Central memory CD8-positive, alpha-beta T cell (primary cell): Measurements from ENCODE around the gene ABHD18.
"Not testable (repeated sequence)": the region's sequence is repeated elsewhere in the genome, so short reads cannot be mapped to it uniquely, and the experiment has no call there.

ENCODE experiments used
- ATAC-seq: fragments of 150-1000 bp; cut with Tn5 transposase; replicated peaks from 2 replicates; pipeline ENCODE4 v1.10.0; 2022; ENCODE audit warnings: mild to moderate bottlenecking, moderate FRiP score, moderate number of reproducible peaks; ENCODE audit not compliant: poor library complexity, severe bottlenecking; ENCODE audit errors: extremely low read depth
- DNase-seq, 2 donors: peaks; one replicate each; pipeline ENCODE4 v3.0.0; 2021; ENCODE audit warnings: low spot score in 2 of 2
- H3K27ac Mint-ChIP-seq: one replicate; pipeline ENCODE4 v1.8.0; 2022; ENCODE audit warnings: low read depth, mild to moderate bottlenecking, moderate library complexity, mixed read lengths
- H3K27me3 Mint-ChIP-seq: one replicate; pipeline ENCODE4 v1.8.0; 2022; ENCODE audit warnings: mixed read lengths
- H3K36me3 Mint-ChIP-seq: one replicate; pipeline ENCODE4 v1.8.0; 2022; ENCODE audit warnings: mild to moderate bottlenecking, moderate library complexity, mixed read lengths; ENCODE audit not compliant: insufficient read depth
- H3K4me1 Mint-ChIP-seq: one replicate; pipeline ENCODE4 v1.8.0; 2022; ENCODE audit warnings: mixed read lengths
- H3K4me3 Mint-ChIP-seq: one replicate; pipeline ENCODE4 v1.8.0; 2022; ENCODE audit warnings: mild to moderate bottlenecking, moderate library complexity, mixed read lengths
- H3K9me3 Mint-ChIP-seq: one replicate; pipeline ENCODE4 v1.8.0; 2022; ENCODE audit warnings: mixed read lengths

Gene ABHD18

GRCh38 chr4:127965062-127965802 lies at the start of gene ABHD18, which contains the start of gene MFSD8:
Gene ABHD18, plus strand, starts transcription at chr4:127965406. Its CDS starts 17,550 bp downstream, at chr4:127982956.
Gene MFSD8, minus strand, starts transcription at chr4:127965173. Its CDS starts 40 bp downstream, at chr4:127965133.
- peaks cover 27% of the 10 kb centered on the region for H3K36me3 Mint-ChIP-seq
- ATAC-seq (peak; percentile 86), DNase-seq (peak; percentile 96 to 98)
- no peaks in the 10 kb centered on the region for H3K9me3 Mint-ChIP-seq
- no peaks in the 10 kb centered on the region for H3K27me3 Mint-ChIP-seq
- peak within 1 kb of the TSS; percentile 90 for H3K4me3 Mint-ChIP-seq
- peaks cover 39% of the 10 kb centered on the region for H3K4me1 Mint-ChIP-seq
- H3K27ac Mint-ChIP-seq, result peak within 1 kb of the TSS; percentile 92

- Mint-ChIP-seq H3K4me3 (no peak overlapping the region), H3K9me3 (no peaks in the 10 kb centered on the region), H3K27ac (no peak overlapping the region), H3K36me3 (peaks cover 18% of the 10 kb centered on the region), H3K4me1 (no peaks in the 10 kb centered on the region), H3K27me3 (no peaks in the 10 kb centered on the region)
- ATAC-seq (no peak), DNase-seq (no peak)
Measured at GRCh38 chr4:127916512-127916911, 48.7 kb upstream of the ABHD18 start.

- DNase-seq, result no peak
- ATAC-seq, result no peak
- Mint-ChIP-seq H3K4me1 (no peaks in the 10 kb centered on the region), H3K9me3 (no peaks in the 10 kb centered on the region), H3K27me3 (no peaks in the 10 kb centered on the region), H3K27ac (no peak overlapping the region), H3K4me3 (no peak overlapping the region), H3K36me3 (peaks cover 18% of the 10 kb centered on the region)
Measured at GRCh38 chr4:127917151-127917550, 48.1 kb upstream of the ABHD18 start.

- ATAC-seq, result no peak
- no peak for DNase-seq
- Mint-ChIP-seq H3K27ac (no peak overlapping the region), H3K4me3 (no peak overlapping the region), H3K36me3 (peaks cover 27% of the 10 kb centered on the region), H3K4me1 (peaks cover 6% of the 10 kb centered on the region), H3K9me3 (no peaks in the 10 kb centered on the region), H3K27me3 (no peaks in the 10 kb centered on the region)
Measured at GRCh38 chr4:127920521-127920920, 44.7 kb upstream of the ABHD18 start.

- Mint-ChIP-seq H3K36me3 (peaks cover 34% of the 10 kb centered on the region), H3K27ac (no peak overlapping the region), H3K9me3 (no peaks in the 10 kb centered on the region), H3K27me3 (no peaks in the 10 kb centered on the region), H3K4me1 (peaks cover 6% of the 10 kb centered on the region), H3K4me3 (no peak overlapping the region)
- DNase-seq (no peak), ATAC-seq (no peak)
Measured at GRCh38 chr4:127922226-127922625, 43.0 kb upstream of the ABHD18 start.

- DNase-seq, H3K27ac Mint-ChIP-seq, H3K4me3 Mint-ChIP-seq, H3K4me1 Mint-ChIP-seq, ATAC-seq, H3K27me3 Mint-ChIP-seq, H3K9me3 Mint-ChIP-seq: not testable (repeated sequence)
- peaks cover 35% of the 10 kb centered on the region for H3K36me3 Mint-ChIP-seq
Measured at GRCh38 chr4:127925720-127926119, 39.5 kb upstream of the ABHD18 start.

- Mint-ChIP-seq H3K4me3 (no peak overlapping the region), H3K36me3 (peaks cover 28% of the 10 kb centered on the region), H3K27ac (no peak overlapping the region), H3K9me3 (no peaks in the 10 kb centered on the region), H3K27me3 (no peaks in the 10 kb centered on the region), H3K4me1 (no peaks in the 10 kb centered on the region)
- DNase-seq (no peak), ATAC-seq (no peak)
Measured at GRCh38 chr4:127930175-127930574, 35.0 kb upstream of the ABHD18 start.

GRCh38 chr4:127931836-127932235 lies 33.4 kb upstream of the ABHD18 start:
- not testable (repeated sequence) for H3K27me3 Mint-ChIP-seq, ATAC-seq, DNase-seq, H3K4me3 Mint-ChIP-seq, H3K4me1 Mint-ChIP-seq, H3K9me3 Mint-ChIP-seq, H3K27ac Mint-ChIP-seq
- peaks cover 20% of the 10 kb centered on the region for H3K36me3 Mint-ChIP-seq

- ATAC-seq (no peak), DNase-seq (no peak)
- H3K36me3 Mint-ChIP-seq, result peaks cover 15% of the 10 kb centered on the region
- H3K4me1 Mint-ChIP-seq, result no peaks in the 10 kb centered on the region
- peak overlapping the region; percentile 22 for H3K27ac Mint-ChIP-seq
- H3K27me3 Mint-ChIP-seq, result no peaks in the 10 kb centered on the region
- H3K9me3 Mint-ChIP-seq, result no peaks in the 10 kb centered on the region
- no peak overlapping the region for H3K4me3 Mint-ChIP-seq
Measured at GRCh38 chr4:127936974-127937373, 28.2 kb upstream of the ABHD18 start.

GRCh38 chr4:127957105-127957504 lies 8.1 kb upstream of the ABHD18 start:
- ATAC-seq, result no peak
- no peaks in the 10 kb centered on the region for H3K27me3 Mint-ChIP-seq
- no peaks in the 10 kb centered on the region for H3K9me3 Mint-ChIP-seq
- H3K4me3 Mint-ChIP-seq, result no peak overlapping the region
- H3K27ac Mint-ChIP-seq, result no peak overlapping the region
- peaks cover 14% of the 10 kb centered on the region for H3K4me1 Mint-ChIP-seq
- no peak for DNase-seq
- H3K36me3 Mint-ChIP-seq, result peaks cover 27% of the 10 kb centered on the region

- Mint-ChIP-seq H3K36me3 (peaks cover 26% of the 10 kb centered on the region), H3K9me3 (no peaks in the 10 kb centered on the region), H3K4me1 (peaks cover 27% of the 10 kb centered on the region), H3K4me3 (no peak overlapping the region), H3K27me3 (no peaks in the 10 kb centered on the region), H3K27ac (no peak overlapping the region)
- no peak for DNase-seq
- ATAC-seq, result no peak
Measured at GRCh38 chr4:127959794-127960193, 5.4 kb upstream of the ABHD18 start.

- peaks cover 44% of the 10 kb centered on the region for H3K4me1 Mint-ChIP-seq
Measured at GRCh38 chr4:127963633-127964398, 1.4 kb upstream of the ABHD18 start.

More at GRCh38 chr4:127963633-127964398, 1.4 kb upstream of the ABHD18 start:
- H3K27me3 Mint-ChIP-seq, H3K9me3 Mint-ChIP-seq, ATAC-seq: not testable (repeated sequence)
- peaks cover 25% of the 10 kb centered on the region for H3K36me3 Mint-ChIP-seq
- peak overlapping the region; percentile 90 for H3K4me3 Mint-ChIP-seq
- peak overlapping the region; percentile 59 for H3K27ac Mint-ChIP-seq
- peak; percentile 22 to 30 for DNase-seq
